ENCODE results near the gene SF3B3.
"Not testable (repeated sequence)": the region's sequence is repeated elsewhere in the genome, so short reads cannot be mapped to it uniquely, and the experiment has no call there.

Gene SF3B3

GRCh38 chr16:70526403-70526802, 2.8 kb downstream of the SF3B3 start:
- DNase-seq (ENCODE audit: low read depth), result no peak
- TF ChIP-seq CTCF (IDR thresholded peaks at IDR 0.05; ENCODE audit: control insufficient read depth, extremely low read depth, insufficient read depth), result no peak
- H3K4me3 ChIP-seq (ENCODE audit: low read depth, low read length), result no peak overlapping the region

GRCh38 chr16:70527315-70527996, 3.8 kb downstream of the SF3B3 start:
- DNase-seq (ENCODE audit: low read depth), result no peak
- H3K4me3 ChIP-seq (ENCODE audit: low read depth, low read length), result no peak overlapping the region
- no peak for TF ChIP-seq CTCF (IDR thresholded peaks at IDR 0.05; ENCODE audit: control insufficient read depth, extremely low read depth, insufficient read depth)

- DNase-seq (ENCODE audit: low read depth), result no peak
- H3K4me3 ChIP-seq (ENCODE audit: low read depth, low read length), result no peak overlapping the region
- peak; percentile 47 for TF ChIP-seq CTCF (IDR thresholded peaks at IDR 0.05; ENCODE audit: control insufficient read depth, extremely low read depth, insufficient read depth)
These were observed 5.6 kb downstream of the SF3B3 start for GRCh38 chr16:70529051-70529777.

GRCh38 chr16:70529954-70530353, 6.3 kb downstream of the SF3B3 start:
- not testable (repeated sequence) for DNase-seq (ENCODE audit: low read depth); H3K4me3 ChIP-seq (ENCODE audit: low read depth, low read length)

DNA sequence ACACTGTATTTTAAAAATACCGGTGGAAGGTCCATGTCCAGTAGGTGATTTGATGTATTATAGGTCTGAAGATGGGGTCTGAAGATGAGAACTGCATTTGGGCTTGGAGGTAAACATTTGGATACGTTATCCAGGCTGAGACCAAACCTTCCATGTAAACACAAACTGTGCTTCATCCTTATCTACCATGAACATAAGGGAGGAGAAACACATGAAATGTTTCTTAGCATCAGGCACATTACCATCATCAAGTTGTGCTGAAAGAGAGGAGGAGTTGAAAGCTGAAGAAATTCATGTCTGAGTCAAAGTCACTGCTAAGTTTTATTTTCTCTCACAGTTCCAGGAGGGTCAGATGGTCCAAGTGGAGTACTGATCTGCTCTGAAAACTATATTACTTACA, 11.4 kb downstream of the SF3B3 start:
- H3K4me3 ChIP-seq (ENCODE audit: low read depth, low read length), result no peak overlapping the region
- no peak for TF ChIP-seq CTCF (IDR thresholded peaks at IDR 0.05; ENCODE audit: control insufficient read depth, extremely low read depth, insufficient read depth)
- no peak for DNase-seq (ENCODE audit: low read depth)

- no peak for TF ChIP-seq CTCF (IDR thresholded peaks at IDR 0.05; ENCODE audit: control insufficient read depth, extremely low read depth, insufficient read depth)
- no peak for DNase-seq (ENCODE audit: low read depth)
- H3K4me3 ChIP-seq (ENCODE audit: low read depth, low read length), result no peak overlapping the region
These were observed 17.4 kb downstream of the SF3B3 start for GRCh38 chr16:70540994-70541393.

DNA sequence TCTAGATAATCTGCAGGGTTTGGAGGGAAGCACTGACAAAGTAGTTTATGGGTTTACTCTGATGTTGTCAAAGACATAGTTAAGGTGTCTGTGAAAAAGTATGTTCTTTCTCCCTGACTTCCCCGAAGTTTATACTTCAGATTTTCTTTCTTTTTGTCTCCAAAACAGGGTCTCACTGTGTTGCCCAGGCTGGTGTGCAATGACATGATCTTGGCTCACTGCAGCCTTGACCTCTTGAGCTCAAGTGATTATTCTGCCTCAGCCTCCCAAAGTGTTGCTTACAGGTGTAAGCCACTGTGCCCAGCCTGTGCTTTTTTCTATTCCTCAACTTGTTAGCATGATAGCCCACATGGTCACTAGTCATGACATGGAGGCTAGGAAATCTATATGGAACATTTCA, 20.9 kb downstream of the SF3B3 start:
- no peak for TF ChIP-seq CTCF (IDR thresholded peaks at IDR 0.05; ENCODE audit: control insufficient read depth, extremely low read depth, insufficient read depth)
- DNase-seq (ENCODE audit: low read depth), result no peak
- H3K4me3 ChIP-seq (ENCODE audit: low read depth, low read length), result no peak overlapping the region

Data from LNCaP clone FGC (cell line).